A549 treated with AZD9567 at 1 μM for 4 hours (cell line): Measurements from ENCODE around the gene LAT. TPM values are rescaled to one million over a fixed set of nuclear protein-coding genes. Genes with fewer than 3 reads are reported as not detected.

ENCODE experiments used
- total RNA-seq: library from RNA; stranded (reverse); fragments of 200-300 nt; extraction: Qiagen RNA extraction; gene quantifications from 5 replicates; pipeline ENCODE4 v1.2.3, GENCODE V29; 2022; ENCODE audit not compliant: insufficient read depth

LAT gene, protein sequence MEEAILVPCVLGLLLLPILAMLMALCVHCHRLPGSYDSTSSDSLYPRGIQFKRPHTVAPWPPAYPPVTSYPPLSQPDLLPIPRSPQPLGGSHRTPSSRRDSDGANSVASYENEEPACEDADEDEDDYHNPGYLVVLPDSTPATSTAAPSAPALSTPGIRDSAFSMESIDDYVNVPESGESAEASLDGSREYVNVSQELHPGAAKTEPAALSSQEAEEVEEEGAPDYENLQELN
- 3.8 to 4.4 TPM (median 4.0 TPM) in 5 replicates for total RNA-seq

DNA sequence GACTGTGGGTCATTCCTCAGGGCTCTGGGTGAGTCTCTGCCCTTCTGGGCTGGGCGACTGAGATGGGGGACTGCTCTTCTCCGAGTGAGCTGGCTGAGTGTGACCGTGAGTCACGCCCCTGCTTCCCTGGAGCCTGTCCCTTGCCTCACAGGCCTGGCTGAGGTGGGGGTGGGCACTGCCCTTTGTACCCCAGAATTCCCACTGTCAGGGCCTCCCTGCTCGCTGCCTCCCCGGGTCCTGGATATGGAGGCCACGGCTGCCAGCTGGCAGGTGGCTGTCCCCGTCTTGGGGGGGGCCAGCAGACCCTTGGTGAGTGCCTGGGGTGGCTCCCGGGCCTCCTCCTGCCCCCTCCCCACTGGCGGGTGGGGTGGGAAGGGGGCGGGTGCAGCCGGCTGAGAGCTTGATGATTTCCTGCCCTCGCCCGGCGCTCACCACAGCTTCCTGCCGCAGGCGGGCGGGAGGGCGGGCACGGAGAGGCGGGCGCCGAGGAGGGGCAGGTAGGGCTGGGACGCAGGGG lies at the start of gene LAT:
TSS of gene LAT (plus strand) at position 434 of the 517 bp plus-strand sequence. CDS start 366 bp downstream, outside the sequence.

DNA sequence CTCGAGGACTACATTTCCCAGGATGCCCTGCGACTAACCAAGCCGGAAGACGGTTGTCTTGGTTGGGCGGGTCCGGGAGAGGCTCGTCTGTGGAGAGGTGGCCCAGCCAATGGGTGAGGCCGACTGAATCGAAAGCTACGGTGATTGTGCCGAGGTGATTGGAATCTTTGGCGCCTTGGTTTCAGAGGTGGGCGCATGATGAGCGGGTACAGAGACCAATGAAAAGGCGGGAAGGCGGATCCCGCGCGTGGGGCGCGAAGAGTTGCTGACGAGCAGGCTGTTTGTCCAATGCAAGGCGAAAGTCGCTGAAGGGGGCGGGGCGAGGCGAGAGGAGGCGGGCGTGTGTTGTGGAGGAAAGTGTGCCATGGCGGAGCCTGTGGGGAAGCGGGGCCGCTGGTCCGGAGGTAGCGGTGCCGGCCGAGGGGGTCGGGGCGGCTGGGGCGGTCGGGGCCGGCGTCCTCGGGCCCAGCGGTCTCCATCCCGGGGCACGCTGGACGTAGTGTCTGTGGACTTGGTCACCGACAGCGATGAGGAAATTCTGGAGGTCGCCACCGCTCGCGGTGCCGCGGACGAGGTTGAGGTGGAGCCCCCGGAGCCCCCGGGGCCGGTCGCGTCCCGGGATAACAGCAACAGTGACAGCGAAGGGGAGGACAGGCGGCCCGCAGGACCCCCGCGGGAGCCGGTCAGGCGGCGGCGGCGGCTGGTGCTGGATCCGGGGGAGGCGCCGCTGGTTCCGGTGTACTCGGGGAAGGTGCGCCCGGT lies 34.0 kb upstream of the LAT start, which contains the start of gene NFATC2IP:
TSS of gene NFATC2IP (plus strand) at position 290 of the 762 bp plus-strand sequence. CDS start at position 365, 75 bp downstream.

DNA sequence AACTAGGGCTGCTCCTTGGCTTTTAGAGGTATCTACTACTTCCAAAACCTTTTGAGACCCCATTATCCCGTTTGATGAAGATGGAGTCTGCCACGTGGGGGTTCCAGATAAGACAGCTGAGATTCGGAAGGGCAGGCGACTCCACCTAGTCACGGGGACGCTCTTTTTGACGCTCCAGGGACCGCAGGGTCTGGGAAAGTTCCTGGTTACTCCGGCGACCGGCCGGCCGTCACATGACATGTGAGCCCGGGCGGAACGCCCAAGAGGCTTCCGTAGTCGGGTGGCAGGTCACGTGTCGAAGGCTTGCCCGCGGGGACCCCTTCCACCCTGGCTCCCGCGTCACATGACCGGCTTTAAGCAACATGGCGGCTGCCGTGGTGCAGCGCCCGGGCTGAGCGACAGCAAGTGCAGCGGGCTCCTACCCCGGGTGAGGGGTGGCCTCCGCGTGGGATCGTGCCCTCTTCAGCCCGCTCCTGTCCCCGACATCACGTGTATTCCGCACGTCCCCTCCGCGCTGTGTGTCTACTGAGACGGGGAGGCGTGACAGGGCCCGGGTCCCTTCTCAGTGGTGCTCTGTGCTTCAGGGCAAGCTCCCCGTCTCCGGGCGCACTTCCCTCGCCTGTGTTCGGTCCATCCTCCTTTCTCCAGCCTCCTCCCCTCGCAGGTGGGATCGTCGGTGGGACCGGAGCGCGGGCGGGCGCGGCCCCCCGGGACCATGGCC lies 10.3 kb upstream of the LAT start, which contains the start of gene SPNS1:
TSS of gene SPNS1 (plus strand) at position 342 of the 721 bp plus-strand sequence. CDS start at position 716, 374 bp downstream.

Other genes with a start within 250 kb of the LAT start
- 1.6 to 2.2 TPM (median 1.9 TPM) in 5 replicates for gene NPIPB9, start 233.3 kb upstream of the LAT start, total RNA-seq
- 72.6 to 125 TPM (median 118 TPM) in 5 replicates for gene ATXN2L, start 162.1 kb upstream of the LAT start, total RNA-seq
- 213 to 311 TPM (median 295 TPM) in 5 replicates for gene TUFM, start 138.7 kb upstream of the LAT start, total RNA-seq
- 15.5 to 30.0 TPM (median 28.9 TPM) in 5 replicates for gene SH2B1, start 121.2 kb upstream of the LAT start, total RNA-seq
- gene ATP2A1, start 106.6 kb upstream of the LAT start, total RNA-seq, result 1.4 to 3.5 TPM (median 2.8 TPM) in 5 replicates
- 8.3 to 10.2 TPM (median 9.4 TPM) in 5 replicates for gene RABEP2, start 59.8 kb upstream of the LAT start, total RNA-seq
- not detected in 5 replicates for gene CD19, start 53.1 kb upstream of the LAT start, total RNA-seq
- gene NFATC2IP, start 34.1 kb upstream of the LAT start, total RNA-seq, result 9.1 to 28.3 TPM (median 25.7 TPM) in 5 replicates
- gene SPNS1, start 10.3 kb upstream of the LAT start, total RNA-seq, result 47.7 to 79.2 TPM (median 72.5 TPM) in 5 replicates